Measurements from ENCODE around the gene HBB. TPM values are rescaled to one million over a fixed set of nuclear protein-coding genes. Genes with fewer than 3 reads are reported as not detected.

The HBB gene
- 141 TPM for total RNA-seq

GRCh38 chr11:5226732-5227310 lies at the start of gene HBB:
TSS of gene HBB (minus strand) at chr11:5227071. CDS start at chr11:5227021, 50 bp downstream.

GRCh38 chr11:5269715-5270147 lies 42.9 kb upstream of the HBB start, which contains the start of gene HBE1:
TSS of gene HBE1 (minus strand) at chr11:5269945. CDS start at chr11:5269890, 55 bp downstream.

GRCh38 chr11:5254646-5255413 lies 28.0 kb upstream of the HBB start, which contains the start of gene HBG2:
TSS of gene HBG2 (minus strand) at chr11:5254781. CDS start at chr11:5254728, 53 bp downstream.

GRCh38 chr11:5249807-5250396 lies 23.0 kb upstream of the HBB start, which contains the start of gene HBG1:
TSS of gene HBG1 (minus strand) at chr11:5249857. CDS start at chr11:5249804, 53 bp downstream.

GRCh38 chr11:5234381-5234834 lies 7.5 kb upstream of the HBB start, which contains the start of gene HBD:
TSS of gene HBD (minus strand) at chr11:5234483. CDS start at chr11:5234433, 50 bp downstream.

GRCh38 chr11:5200582-5200981 lies 26.3 kb downstream of the HBB start, which contains the start of gene OR51V1:
TSS of gene OR51V1 (minus strand) at chr11:5200682. CDS start at chr11:5200682, 0 bp downstream.

Other genes starting within 250 kb of the HBB start
- not detected for gene OR51L1, start 232.2 kb downstream of the HBB start, total RNA-seq
- not detected for gene OR52J3, start 180.5 kb downstream of the HBB start, total RNA-seq
- not detected for gene OR52E2, start 167.4 kb downstream of the HBB start, total RNA-seq
- gene OR52E1, start 157.5 kb downstream of the HBB start, total RNA-seq, result not detected
- not detected for gene OR52A5, start 88.7 kb downstream of the HBB start, total RNA-seq
- not detected for gene OR52A1, start 72.3 kb downstream of the HBB start, total RNA-seq
- not detected for gene OR51V1, start 26.4 kb downstream of the HBB start, total RNA-seq
- gene HBD, start 7.4 kb upstream of the HBB start, total RNA-seq, result not detected
- gene HBG1, start 22.8 kb upstream of the HBB start, total RNA-seq, result 0.63 TPM
- gene HBG2, start 27.7 kb upstream of the HBB start, total RNA-seq, result 464 TPM
- gene HBE1, start 42.9 kb upstream of the HBB start, total RNA-seq, result 3.8 TPM
- gene OR51B4, start 74.9 kb upstream of the HBB start, total RNA-seq, result 0.94 TPM
- gene OR51B2, start 97.2 kb upstream of the HBB start, total RNA-seq, result 2.2 TPM
- 3.1 TPM for gene OR51B5, start 116.5 kb upstream of the HBB start, total RNA-seq
- not detected for gene OR51B6, start 124.4 kb upstream of the HBB start, total RNA-seq
- gene OR51M1, start 156.7 kb upstream of the HBB start, total RNA-seq, result not detected
- gene OR51Q1, start 195.0 kb upstream of the HBB start, total RNA-seq, result not detected
- 2.5 TPM for gene OR51I1, start 214.4 kb upstream of the HBB start, total RNA-seq
- not detected for gene OR51I2, start 222.3 kb upstream of the HBB start, total RNA-seq